Chondrocyte (in vitro differentiated cells): ENCODE measurements around the gene HMCN2. TPM values are rescaled to one million over a fixed set of nuclear protein-coding genes. Genes with fewer than 3 reads are reported as not detected.

Experiments
- DNase-seq: peaks from one replicate; pipeline ENCODE4 v3.0.0; 2021; ENCODE audit warnings: mixed read lengths, low spot score
- H3K27ac Mint-ChIP-seq: one replicate; pipeline ENCODE4 v1.8.0; 2021; ENCODE audit warnings: mild to moderate bottlenecking, moderate library complexity, mixed read lengths; ENCODE audit not compliant: unreplicated experiment
- H3K27me3 Mint-ChIP-seq: 2 replicates; pipeline ENCODE4 v1.8.0; 2021; ENCODE audit warnings: low read depth, mixed read lengths
- H3K36me3 Mint-ChIP-seq: 2 replicates; pipeline ENCODE4 v1.8.0; 2021; ENCODE audit warnings: low read depth, mixed read lengths
- H3K4me1 Mint-ChIP-seq: 2 replicates; pipeline ENCODE4 v1.8.0; 2021; ENCODE audit warnings: low read depth, mild to moderate bottlenecking, mixed read lengths
- H3K4me3 Mint-ChIP-seq: one replicate; pipeline ENCODE4 v1.8.0; 2021; ENCODE audit warnings: mild to moderate bottlenecking, moderate library complexity, mixed read lengths; ENCODE audit not compliant: unreplicated experiment
- H3K9me3 Mint-ChIP-seq: 2 replicates; pipeline ENCODE4 v1.8.0; 2021; ENCODE audit warnings: low read depth, mixed read lengths
- total RNA-seq: library from RNA; stranded (reverse); gene quantifications from 3 replicates; pipeline ENCODE4 v1.2.1, GENCODE V29; 2021
- TF ChIP-seq, protein P1 (sequence below): fragments of 200-600 bp; sonication (generic); IDR thresholded peaks from 2 replicates; pipeline ENCODE4 v1.5.0; 2021; ENCODE audit warnings: antibody characterized with exemption, mild to moderate bottlenecking, moderate library complexity

The HMCN2 gene
- total RNA-seq, 1 donor from 2014 or later: 0.05 TPM

DNA sequence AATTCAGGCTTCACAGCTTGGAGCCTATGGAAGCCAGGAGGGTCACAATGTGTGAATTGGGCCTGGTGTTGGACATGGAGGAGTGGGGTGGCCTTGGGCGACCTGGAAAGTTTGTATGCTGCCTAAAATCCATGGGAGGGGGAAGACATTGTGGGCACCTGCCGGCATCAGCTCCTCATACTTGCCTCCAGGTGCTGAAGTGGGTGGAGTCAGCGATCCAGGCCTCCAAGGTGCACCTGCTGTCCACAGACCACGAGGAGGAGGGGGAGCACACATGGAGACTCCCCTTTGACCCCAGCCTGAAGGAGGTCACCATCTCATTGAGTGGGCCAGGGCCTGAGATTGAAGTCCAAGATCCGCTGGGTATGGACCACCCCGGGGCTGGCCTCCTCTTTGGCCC, 29.1 kb downstream of the HMCN2 start:
- Mint-ChIP-seq H3K4me1 (peaks cover 7% of the 10 kb centered on the region), H3K27me3 (peaks cover 61% of the 10 kb centered on the region), H3K4me3 (no peak overlapping the region), H3K27ac (no peak overlapping the region), H3K36me3 (peaks cover 4% of the 10 kb centered on the region), H3K9me3 (no peaks in the 10 kb centered on the region)
- TF ChIP-seq, protein P1, sequence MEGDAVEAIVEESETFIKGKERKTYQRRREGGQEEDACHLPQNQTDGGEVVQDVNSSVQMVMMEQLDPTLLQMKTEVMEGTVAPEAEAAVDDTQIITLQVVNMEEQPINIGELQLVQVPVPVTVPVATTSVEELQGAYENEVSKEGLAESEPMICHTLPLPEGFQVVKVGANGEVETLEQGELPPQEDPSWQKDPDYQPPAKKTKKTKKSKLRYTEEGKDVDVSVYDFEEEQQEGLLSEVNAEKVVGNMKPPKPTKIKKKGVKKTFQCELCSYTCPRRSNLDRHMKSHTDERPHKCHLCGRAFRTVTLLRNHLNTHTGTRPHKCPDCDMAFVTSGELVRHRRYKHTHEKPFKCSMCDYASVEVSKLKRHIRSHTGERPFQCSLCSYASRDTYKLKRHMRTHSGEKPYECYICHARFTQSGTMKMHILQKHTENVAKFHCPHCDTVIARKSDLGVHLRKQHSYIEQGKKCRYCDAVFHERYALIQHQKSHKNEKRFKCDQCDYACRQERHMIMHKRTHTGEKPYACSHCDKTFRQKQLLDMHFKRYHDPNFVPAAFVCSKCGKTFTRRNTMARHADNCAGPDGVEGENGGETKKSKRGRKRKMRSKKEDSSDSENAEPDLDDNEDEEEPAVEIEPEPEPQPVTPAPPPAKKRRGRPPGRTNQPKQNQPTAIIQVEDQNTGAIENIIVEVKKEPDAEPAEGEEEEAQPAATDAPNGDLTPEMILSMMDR: no peak
- peak; percentile 42 for DNase-seq

DNA sequence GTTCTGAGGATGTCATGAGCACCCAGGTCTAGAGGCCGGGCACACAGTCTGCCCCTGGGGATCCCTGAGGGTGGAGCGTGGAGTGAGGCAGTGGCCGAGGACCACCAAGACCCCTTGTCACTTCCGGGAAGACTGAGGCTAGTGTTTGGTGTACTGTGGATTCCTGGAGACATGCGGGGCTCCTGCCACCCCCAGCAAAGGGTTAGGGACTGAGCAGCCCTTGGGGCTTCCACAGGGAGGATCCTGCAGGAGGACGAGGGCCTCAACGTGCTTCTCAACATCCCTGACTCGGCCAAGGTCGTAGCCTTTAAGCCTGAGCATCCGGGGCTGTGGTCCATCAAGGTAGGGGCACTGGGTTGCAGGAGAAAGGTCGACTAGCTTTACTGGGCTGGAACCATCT, 29.9 kb downstream of the HMCN2 start:
- Mint-ChIP-seq H3K9me3 (peaks cover 2% of the 10 kb centered on the region), H3K4me3 (no peak overlapping the region), H3K36me3 (peaks cover 2% of the 10 kb centered on the region), H3K4me1 (peaks cover 4% of the 10 kb centered on the region), H3K27ac (no peak overlapping the region), H3K27me3 (peaks cover 57% of the 10 kb centered on the region)
- TF ChIP-seq, protein P1: no peak
- peak; percentile 53 for DNase-seq

DNA sequence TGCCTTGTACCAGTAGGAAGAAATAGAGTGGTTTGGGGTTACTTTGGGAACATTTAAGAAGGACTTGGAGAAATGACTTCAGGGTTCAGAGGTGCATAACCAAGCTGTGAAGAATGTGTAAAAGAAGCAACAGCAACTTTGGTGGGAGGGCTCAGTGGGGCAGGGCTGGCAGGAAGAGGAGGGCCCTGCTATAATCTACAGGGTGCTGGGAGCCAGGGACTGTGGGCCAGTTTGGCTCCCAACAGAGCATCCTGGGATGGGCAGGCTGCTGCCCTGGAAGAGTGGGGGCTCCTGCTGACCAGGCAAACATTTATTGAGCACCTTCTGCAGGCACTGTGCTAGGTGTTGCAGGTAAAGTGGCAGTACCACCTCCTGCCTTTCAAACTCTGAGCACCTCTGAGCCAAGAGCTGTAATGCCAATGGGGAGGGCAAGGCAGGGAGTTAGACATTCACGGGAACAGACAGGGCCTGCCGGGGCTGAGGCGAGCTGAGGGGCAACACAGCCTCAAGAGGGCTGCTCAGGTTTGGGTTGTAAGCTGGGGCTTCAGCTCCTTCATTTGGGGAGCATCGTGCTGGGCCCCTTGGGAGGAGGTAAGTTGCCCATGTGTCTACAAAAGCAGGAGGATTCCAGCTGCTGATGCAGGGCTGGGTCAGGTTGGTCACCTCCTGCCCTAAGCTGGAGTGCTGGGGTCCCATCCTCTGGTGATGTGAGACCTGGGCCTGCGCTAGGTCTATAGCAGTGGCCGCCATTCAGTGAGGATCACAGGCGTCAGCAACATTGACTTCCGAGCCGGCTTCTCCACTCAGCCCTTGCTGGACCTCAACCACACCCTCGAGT, 30.6 kb downstream of the HMCN2 start:
- H3K27ac Mint-ChIP-seq: no peak overlapping the region
- H3K4me3 Mint-ChIP-seq: no peak overlapping the region
- TF ChIP-seq, protein P1: no peak
- peaks cover 2% of the 10 kb centered on the region for H3K9me3 Mint-ChIP-seq
- peaks cover 58% of the 10 kb centered on the region for H3K27me3 Mint-ChIP-seq
- H3K36me3 Mint-ChIP-seq: peaks cover 2% of the 10 kb centered on the region
- H3K4me1 Mint-ChIP-seq: peaks cover under 1% of the 10 kb centered on the region
- peak; percentile 69 for DNase-seq

DNA sequence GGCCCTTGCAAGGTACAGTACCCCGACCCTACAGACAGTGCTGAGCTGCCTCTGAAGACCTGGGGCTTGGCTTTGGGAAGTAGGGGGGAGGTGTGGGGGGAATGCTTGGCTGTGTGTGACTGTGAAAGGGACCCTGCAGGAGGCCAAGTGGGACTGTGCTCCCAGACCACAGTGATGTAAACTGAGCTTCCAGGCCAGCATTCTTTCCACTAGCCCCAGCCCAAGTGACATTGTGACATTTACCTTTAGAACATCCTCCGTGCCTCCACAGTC, 31.2 kb downstream of the HMCN2 start:
- no peak for DNase-seq
- H3K27me3 Mint-ChIP-seq: peaks cover 58% of the 10 kb centered on the region
- peaks cover 2% of the 10 kb centered on the region for H3K9me3 Mint-ChIP-seq
- H3K27ac Mint-ChIP-seq: no peak overlapping the region
- TF ChIP-seq, protein P1: no peak
- peaks cover 6% of the 10 kb centered on the region for H3K4me1 Mint-ChIP-seq
- H3K36me3 Mint-ChIP-seq: peaks cover 2% of the 10 kb centered on the region
- H3K4me3 Mint-ChIP-seq: no peak overlapping the region

DNA sequence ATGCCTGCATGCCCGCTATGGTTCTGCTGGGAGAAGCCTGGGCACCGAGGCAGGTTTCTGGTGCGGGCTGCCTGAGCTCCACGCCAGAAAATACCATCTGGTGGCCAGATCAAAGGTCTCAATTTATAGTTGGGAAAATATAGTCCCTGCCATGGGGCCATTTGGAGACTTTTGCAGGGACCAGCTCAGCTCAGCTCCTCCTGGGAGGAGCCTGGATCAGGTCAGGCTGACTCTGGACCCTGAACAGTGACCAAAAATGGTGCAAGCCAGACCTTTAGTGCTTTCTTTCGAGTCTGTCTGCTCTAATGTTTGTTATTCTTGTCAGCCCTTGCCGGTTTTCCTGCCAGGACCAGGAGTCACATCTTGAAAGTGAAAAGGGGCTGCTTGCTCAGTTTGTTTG, 31.8 kb downstream of the HMCN2 start:
- Mint-ChIP-seq H3K4me1 (peaks cover 6% of the 10 kb centered on the region), H3K9me3 (peaks cover 2% of the 10 kb centered on the region), H3K36me3 (peaks cover 2% of the 10 kb centered on the region), H3K4me3 (no peak overlapping the region), H3K27me3 (peaks cover 54% of the 10 kb centered on the region), H3K27ac (no peak overlapping the region)
- TF ChIP-seq, protein P1: no peak
- DNase-seq: peak; percentile 41
